GM12878 (cell line): ENCODE data around the gene PCDH15. TPM values are rescaled to one million over a fixed set of nuclear protein-coding genes. Genes with fewer than 3 reads are reported as not detected.

Experiments
- ATAC-seq: fragments of 200-7000 bp; cut with Tn5 transposase; 3 replicates; pipeline ENCODE4 v1.9.1; 2020; ENCODE audit warnings: mild to moderate bottlenecking, moderate library complexity
- BruUV-seq: library from RNA; stranded (reverse); fragments of 400-500 nt; replicated peaks from 2 replicates; lab custom pipeline; 2021; lab: Mats Ljungman, UMichigan
- CTCF ChIA-PET: fragments of 300-600 bp; sonication (Branson Sonifier 250); formaldehyde crosslinking; extraction: SDS; loops from one replicate; lab custom pipeline; 2021; ENCODE audit warnings: inconsistent platforms; lab: Yijun Ruan, JAX
- POLR2A ChIA-PET: fragments of 350-600 bp; formaldehyde crosslinking; extraction: SDS; loops from one replicate; lab custom pipeline; 2021; ENCODE audit warnings: inconsistent platforms; lab: Charles Lee
- RAD21 ChIA-PET: fragments of 300-600 bp; sonication (Branson Sonifier 250); formaldehyde crosslinking; loops from one replicate; lab custom pipeline; 2023; ENCODE audit warnings: antibody characterized with exemption; ENCODE audit not compliant: unreplicated experiment; lab: Charles Lee
- SMC1A ChIA-PET: fragments of 300-600 bp; sonication (Branson Sonifier 250); formaldehyde crosslinking; loops from one replicate; lab custom pipeline; 2023; ENCODE audit not compliant: unreplicated experiment, uncharacterized antibody; lab: Charles Lee
- DNase-seq: peaks from one replicate; pipeline ENCODE4 v3.0.0-alpha.2; 2011; ENCODE audit warnings: low read depth, low spot score
- FAIRE-seq: peaks from 3 replicates; lab custom pipeline; 2011; peaks lifted over from hg19 to GRCh38; lab: Jason Lieb, UNC
- H2AFZ ChIP-seq: 2 replicates; pipeline ENCODE4 v1.6.0; 2011; ENCODE audit warnings: low read depth, low read length, control low read depth; ENCODE audit not compliant: control insufficient read depth
- H3K27ac ChIP-seq: 2 replicates; pipeline ENCODE4 v1.5.1; 2011; ENCODE audit warnings: control low read depth; ENCODE audit not compliant: control insufficient read depth, insufficient read depth
- H3K27me3 ChIP-seq, 2 experiments: replicated peaks in 1 of 2; 2 replicates each; pipeline versions ENCODE4 v1.6.0 to v1.6.1; 2011; ENCODE audit warnings: low read length in 1 of 2; ENCODE audit not compliant: control insufficient read depth in 2 of 2, insufficient read depth in 2 of 2
- H3K36me3 ChIP-seq, 2 experiments: 2 replicates each; pipeline ENCODE4 v1.5.1; 2011; ENCODE audit warnings: low read length in 1 of 2; ENCODE audit not compliant: control insufficient read depth in 2 of 2, insufficient read depth in 2 of 2
- H3K4me1 ChIP-seq: 2 replicates; pipeline ENCODE4 v1.6.1; 2011; ENCODE audit warnings: mild to moderate bottlenecking, low read length, moderate library complexity, mixed read lengths; ENCODE audit not compliant: control insufficient read depth, insufficient read depth
- H3K4me2 ChIP-seq: 2 replicates; pipeline ENCODE4 v1.6.0; 2011; ENCODE audit warnings: control low read depth; ENCODE audit not compliant: control insufficient read depth, insufficient read depth
- H3K4me3 ChIP-seq: fragments of 200-600 bp; sonication (generic); 2 replicates; pipeline ENCODE4 v1.5.1; 2016
- H3K79me2 ChIP-seq: 2 replicates; pipeline ENCODE4 v1.6.0; 2011; ENCODE audit warnings: low read length; ENCODE audit not compliant: control insufficient read depth, insufficient read depth
- H3K9ac ChIP-seq: 2 replicates; pipeline ENCODE4 v1.8.0; 2011; ENCODE audit warnings: low read length, control low read depth, mixed read lengths; ENCODE audit not compliant: control insufficient read depth, insufficient read depth
- H3K9me3 ChIP-seq: replicated peaks from 3 replicates; pipeline ENCODE4 v1.5.1; 2011; ENCODE audit warnings: mild to moderate bottlenecking, low read length; ENCODE audit not compliant: control insufficient read depth, insufficient read depth
- H4K20me1 ChIP-seq: 2 replicates; pipeline ENCODE4 v1.6.0; 2011; ENCODE audit not compliant: control insufficient read depth, insufficient read depth
- GABPA ChIP-seq: IDR thresholded peaks from 2 replicates; pipeline ENCODE4 v1.6.1; 2014; ENCODE audit warnings: antibody characterized with exemption, low read depth, mild to moderate bottlenecking, inconsistent platforms
- MXI1 ChIP-seq: fragments of 150-350 bp; IDR thresholded peaks from 2 replicates; pipeline ENCODE4 v1.6.1; 2011; ENCODE audit warnings: low read depth, mild to moderate bottlenecking, inconsistent platforms, low read length, improper control_type of control experiment
- RAD21 ChIP-seq: IDR thresholded peaks from 2 replicates; pipeline ENCODE4 v1.6.1; 2011; ENCODE audit warnings: mild to moderate bottlenecking, low read depth, low read length, moderate library complexity; ENCODE audit not compliant: insufficient read depth
- TCF12 ChIP-seq: IDR thresholded peaks from 2 replicates; pipeline ENCODE4 v1.6.1; 2011; ENCODE audit warnings: low read depth, mild to moderate bottlenecking, low read length
- ZBED1 ChIP-seq: IDR thresholded peaks from 2 replicates; pipeline ENCODE4 v1.6.1; 2016; ENCODE audit warnings: borderline replicate concordance
- WGBS: methylation state at CpG from one replicate; pipeline ENCODE4 v1.1.6; 2016; ENCODE audit warnings: low lambda C conversion rate; ENCODE audit not compliant: insufficient replicate concordance, insufficient coverage; ENCODE audit errors: missing lambda C conversion rate; 5-methylcytosine and 5-hydroxymethylcytosine counted together
- in situ Hi-C: fragments of 300-500 bp; cut with MboI; formaldehyde crosslinking; loops from 9 replicates; pipeline ENCODE4 v1.14.3; 2018; ENCODE audit warnings: mixed read lengths
- intact Hi-C: fragments of 100-400 bp; cut with micrococcal nuclease; formaldehyde crosslinking; loops from one replicate; pipeline ENCODE4 v1.14.2; 2022; ENCODE audit not compliant: unreplicated experiment
- polyA plus RNA-seq, 11 experiments: library from polyadenylated mRNA; depleted of rRNA in 4 of 11; unstranded in 6 of 11; stranded (reverse) in 5 of 11; fragments of >200 nt; fragmentation: Nextera tagmentation in 4 of 11; fragmentation: Illumina TruSeq in 1 of 11; extraction: Ambion mirVana in 4 of 11; extraction: Trizol in 1 of 11; gene quantifications; 1 replicate in 1 of 11; 2 replicates in 10 of 11; pipeline versions ENCODE4 v1.2.1 to v1.2.3, GENCODE V29; 2011 to 2016; ENCODE audit warnings: inconsistent platforms in 2 of 11, missing spikeins in 2 of 11, low read depth in 1 of 11
- total RNA-seq, 4 experiments: library from RNA; depleted of rRNA in 3 of 4; stranded (reverse); fragments of >200 nt in 3 of 4; fragmentation: Illumina TruSeq in 1 of 4; extraction: Trizol in 1 of 4; gene quantifications; 2 replicates each; pipeline versions ENCODE4 v1.2.1 to v1.2.3, GENCODE V29; 2013 to 2021
- TF ChIP-seq, protein P1 (sequence below): fragments of 450-650 bp; IDR thresholded peaks from 2 replicates; pipeline ENCODE4 v1.6.1; 2017; ENCODE audit warnings: antibody characterized with exemption, mild to moderate bottlenecking, moderate library complexity

PCDH15 gene
- total and polyA plus RNA-seq, 10 of the 15 experiments (the other 5 are each of a cell fraction or from before 2014, with no cell fraction given), result 0.03 to 0.52 (median 0.07) TPM; not detected in 6

DNA sequence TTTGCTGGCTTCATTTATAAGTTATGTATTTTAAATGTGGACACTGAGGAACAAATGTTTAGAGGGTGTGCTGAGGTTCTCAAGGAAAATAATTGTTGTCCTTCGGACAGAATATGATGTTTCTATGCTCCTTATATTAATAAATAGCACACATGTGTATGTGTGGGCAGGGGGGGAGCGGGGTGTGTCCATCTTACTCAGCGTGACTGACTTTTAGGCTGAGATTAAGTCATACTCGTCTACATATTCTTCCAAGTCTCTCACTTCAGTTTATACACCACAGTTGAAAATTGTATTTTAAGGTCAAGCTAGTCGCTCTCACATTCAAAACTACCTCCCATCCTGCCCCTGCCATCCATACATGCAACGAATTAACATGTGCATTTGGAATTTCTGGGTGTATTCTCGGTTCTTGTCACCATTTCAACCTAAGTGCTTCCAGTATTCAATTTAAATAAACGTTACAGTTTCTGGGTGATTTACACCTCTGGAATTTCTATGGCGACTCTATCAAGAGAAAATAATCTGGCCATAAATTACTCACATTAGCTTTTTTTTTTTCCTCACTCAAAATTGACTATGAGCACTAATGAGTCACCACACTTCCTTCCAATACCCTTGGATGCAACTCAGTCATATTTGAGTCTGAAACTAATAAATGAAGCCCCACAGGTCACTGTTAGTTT is 3.3 kb downstream of the PCDH15 start:
- TF ChIP-seq RAD21 (no peak), GABPA (no peak), ZBED1 (no peak), MXI1 (no peak), TCF12 (no peak)
- TF ChIP-seq, protein P1, sequence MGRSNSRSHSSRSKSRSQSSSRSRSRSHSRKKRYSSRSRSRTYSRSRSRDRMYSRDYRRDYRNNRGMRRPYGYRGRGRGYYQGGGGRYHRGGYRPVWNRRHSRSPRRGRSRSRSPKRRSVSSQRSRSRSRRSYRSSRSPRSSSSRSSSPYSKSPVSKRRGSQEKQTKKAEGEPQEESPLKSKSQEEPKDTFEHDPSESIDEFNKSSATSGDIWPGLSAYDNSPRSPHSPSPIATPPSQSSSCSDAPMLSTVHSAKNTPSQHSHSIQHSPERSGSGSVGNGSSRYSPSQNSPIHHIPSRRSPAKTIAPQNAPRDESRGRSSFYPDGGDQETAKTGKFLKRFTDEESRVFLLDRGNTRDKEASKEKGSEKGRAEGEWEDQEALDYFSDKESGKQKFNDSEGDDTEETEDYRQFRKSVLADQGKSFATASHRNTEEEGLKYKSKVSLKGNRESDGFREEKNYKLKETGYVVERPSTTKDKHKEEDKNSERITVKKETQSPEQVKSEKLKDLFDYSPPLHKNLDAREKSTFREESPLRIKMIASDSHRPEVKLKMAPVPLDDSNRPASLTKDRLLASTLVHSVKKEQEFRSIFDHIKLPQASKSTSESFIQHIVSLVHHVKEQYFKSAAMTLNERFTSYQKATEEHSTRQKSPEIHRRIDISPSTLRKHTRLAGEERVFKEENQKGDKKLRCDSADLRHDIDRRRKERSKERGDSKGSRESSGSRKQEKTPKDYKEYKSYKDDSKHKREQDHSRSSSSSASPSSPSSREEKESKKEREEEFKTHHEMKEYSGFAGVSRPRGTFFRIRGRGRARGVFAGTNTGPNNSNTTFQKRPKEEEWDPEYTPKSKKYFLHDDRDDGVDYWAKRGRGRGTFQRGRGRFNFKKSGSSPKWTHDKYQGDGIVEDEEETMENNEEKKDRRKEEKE, result no peak
- H4K20me1 ChIP-seq, result no peaks in the 10 kb centered on the region
- no peak overlapping the region for H3K4me2 ChIP-seq
- no peak overlapping the region for H2AFZ ChIP-seq
- ATAC-seq, result no peak
- H3K79me2 ChIP-seq, result no peaks in the 10 kb centered on the region
- ChIA-PET RAD21 (no interaction called here), CTCF (no interaction called here), POLR2A (no interaction called here), SMC1A (no interaction called here)
- H3K27ac ChIP-seq, result no peak overlapping the region
- no peak overlapping the region for H3K9ac ChIP-seq
- H3K27me3 ChIP-seq, result no peaks in the 10 kb centered on the region
- in situ Hi-C loops, result no loop called here
- H3K9me3 ChIP-seq, result no peaks in the 10 kb centered on the region
- no peak overlapping the region for H3K4me3 ChIP-seq
- H3K4me1 ChIP-seq, result no peaks in the 10 kb centered on the region
- DNase-seq, result no peak
- H3K36me3 ChIP-seq, result no peaks in the 10 kb centered on the region
- WGBS, result 6% methylated on average over 9 of the region's 9 CpGs
- no peak for FAIRE-seq
- no TSS peak for BruUV-seq
- intact Hi-C loops, result no loop called here
